LNCaP clone FGC (cell line): ENCODE measurements around the gene SOX9.

Experiments
- DNase-seq: peaks from one replicate; pipeline ENCODE4 v3.0.0-alpha.2; 2011; ENCODE audit warnings: low read depth
- H3K4me3 ChIP-seq: 2 replicates; pipeline ENCODE4 v1.5.1; 2011; ENCODE audit warnings: mild to moderate bottlenecking, low read depth, low read length, control low read depth
- CTCF ChIP-seq: IDR thresholded peaks from 2 replicates; pipeline ENCODE4 v1.5.1; 2012; ENCODE audit warnings: mild to moderate bottlenecking; ENCODE audit not compliant: control insufficient read depth, insufficient read depth; ENCODE audit errors: extremely low read depth

SOX9 gene

DNA sequence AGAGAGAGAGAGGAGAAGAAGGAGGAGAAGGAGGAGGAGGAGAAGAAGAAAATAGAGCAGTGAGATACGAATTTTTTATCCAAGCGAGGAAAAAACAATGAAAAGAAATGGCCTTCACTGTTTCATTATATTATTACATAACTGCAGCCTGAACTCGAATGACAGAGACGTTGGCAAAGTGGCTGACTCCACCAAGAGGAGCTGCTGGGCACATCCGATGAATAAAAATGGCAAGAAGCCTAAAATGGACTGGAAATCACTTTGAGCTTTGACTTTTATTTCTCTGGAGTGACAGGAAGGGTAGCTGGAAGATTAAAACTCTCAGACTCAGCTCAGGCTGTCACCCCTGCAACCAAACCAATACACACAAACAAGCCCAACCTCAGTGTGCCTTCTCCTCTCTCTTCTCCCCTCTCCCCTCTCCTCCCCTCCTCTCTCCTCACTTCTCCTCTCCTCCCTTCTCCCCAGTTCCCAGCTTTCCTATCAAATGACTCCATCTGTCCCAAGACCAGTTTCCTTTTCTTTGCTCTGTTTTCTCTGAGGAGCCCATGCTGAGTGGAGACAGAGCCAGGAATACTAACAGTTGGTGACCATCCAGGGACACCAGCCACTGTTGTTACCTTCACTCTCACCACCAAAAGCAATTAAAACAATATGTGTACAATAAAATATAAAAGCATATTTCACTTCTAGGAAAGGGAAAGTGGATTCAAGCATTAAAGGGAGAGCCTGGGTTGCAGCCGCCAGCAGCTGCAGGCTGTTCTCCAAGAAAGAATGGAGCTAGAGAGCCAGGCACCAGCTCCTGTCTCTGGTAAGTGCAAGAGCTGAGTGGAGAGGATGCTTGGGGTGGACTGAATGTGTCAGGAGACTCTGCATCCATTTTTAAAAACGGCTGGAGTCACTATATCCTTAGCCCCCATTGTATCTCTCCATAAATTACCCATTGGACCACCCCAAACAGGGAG lies 51.2 kb downstream of the SOX9 start:
- peak; percentile 39 for TF ChIP-seq CTCF
- DNase-seq = no peak
- no peak overlapping the region for H3K4me3 ChIP-seq

DNA sequence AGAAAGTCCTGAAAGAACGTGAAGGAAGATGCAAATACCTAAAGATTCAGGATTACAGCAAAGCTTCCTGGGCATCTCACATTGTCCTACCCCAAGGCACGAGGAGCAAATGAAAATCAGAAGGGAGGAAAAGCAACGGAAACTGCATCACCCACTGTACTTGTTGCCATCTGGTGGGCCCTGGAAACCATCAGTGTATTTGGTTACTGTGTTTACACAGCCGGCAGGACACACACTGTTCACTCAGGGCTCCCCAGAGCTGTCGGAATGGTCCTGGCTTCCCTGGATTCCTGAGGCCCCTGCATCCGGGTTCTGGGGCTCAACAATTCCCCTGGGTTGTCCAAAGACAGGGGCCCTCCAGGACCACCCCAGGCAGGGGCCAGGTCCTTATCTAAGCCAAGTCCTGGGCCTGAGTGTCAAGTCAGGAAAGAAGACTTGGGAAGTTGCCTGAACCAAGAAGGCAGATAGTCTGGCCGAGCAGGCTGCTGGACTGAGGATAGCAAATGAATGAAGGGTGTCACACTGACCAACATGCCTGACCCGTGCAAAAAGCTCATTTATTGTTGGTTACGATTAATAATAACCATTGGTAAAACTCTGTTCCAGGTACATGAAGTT lies 52.8 kb downstream of the SOX9 start:
- TF ChIP-seq CTCF = no peak
- no peak for DNase-seq
- H3K4me3 ChIP-seq = no peak overlapping the region

GRCh38 chr17:72175263-72175662 lies 54.4 kb downstream of the SOX9 start:
- H3K4me3 ChIP-seq = no peak overlapping the region
- DNase-seq = no peak
- TF ChIP-seq CTCF = no peak
